ENCODE data around the gene RHBDL1. TPM values are rescaled to one million over a fixed set of nuclear protein-coding genes. Genes with fewer than 3 reads are reported as not detected.

Gene RHBDL1
- total RNA-seq, 1 donor from 2014 or later = 0.24 TPM

GRCh38 chr16:682493-683395 lies 7.3 kb downstream of the RHBDL1 start:
- ChIA-PET POLR2A (interaction anchor here (2.8 to 4.5 kb wide), 2 partner anchors 14 to 46 kb away, joined by 10 to 41 read pairs; partner anchors contain the start of genes METTL26 and RHOT2), CTCF (interaction anchor here (1.2 kb wide), 1 partner anchor 15 kb away, joined by 3 read pairs; the partner anchor contains the start of gene RHOT2)
- Mint-ChIP-seq H3K4me1 (peaks cover 35% of the 10 kb centered on the region), H3K27ac (peak overlapping the region; percentile 61), H3K4me3 (peak overlapping the region; percentile 87), H3K9me3 (no peaks in the 10 kb centered on the region), H3K36me3 (ENCODE audit: low read depth) (peaks cover 36% of the 10 kb centered on the region), H3K27me3 (no peaks in the 10 kb centered on the region)
- intact Hi-C loops (cut with micrococcal nuclease) = no loop called here
- no peak for TF ChIP-seq CTCF (IDR thresholded peaks at IDR 0.05)
- DNase-seq = no peak
- no peak for ATAC-seq (ENCODE audit: low read depth)

- H3K4me3 Mint-ChIP-seq = peak overlapping the region; percentile 87
Observed at GRCh38 chr16:683396-684070, 8.1 kb downstream of the RHBDL1 start.

GRCh38 chr16:684071-684794 lies 8.8 kb downstream of the RHBDL1 start, which contains the start of gene JMJD8:
Gene JMJD8, minus strand, starts transcription at chr16:684334. Its CDS starts 15 bp downstream, at chr16:684319.
- ChIA-PET CTCF (no interaction called here), POLR2A (interaction anchor here (0.7 to 1.2 kb wide), 5 partner anchors 9 to 40 kb away, joined by 3 to 5 read pairs (median 3); partner anchors contain the start of gene RHOT2)
- Mint-ChIP-seq H3K27me3 (no peaks in the 10 kb centered on the region), H3K36me3 (ENCODE audit: low read depth) (peaks cover 36% of the 10 kb centered on the region), H3K4me3 (peak within 1 kb of the TSS; percentile 87), H3K4me1 (peaks cover 38% of the 10 kb centered on the region), H3K27ac (peak within 1 kb of the TSS; percentile 70), H3K9me3 (no peaks in the 10 kb centered on the region)
- ATAC-seq (ENCODE audit: low read depth) (peak; percentile 49), DNase-seq (peak; percentile 98)
- intact Hi-C loops (cut with micrococcal nuclease) = loop anchor here (1.0 to 2.0 kb wide), 4 partner anchors 35 to 157 kb away; partner anchors contain the start of genes ANTKMT, CAPN15, METTL26 and WDR90
- no peak for TF ChIP-seq CTCF (IDR thresholded peaks at IDR 0.05)

More at GRCh38 chr16:683396-684070, 8.1 kb downstream of the RHBDL1 start:
- CTCF ChIA-PET = no interaction called here
- peaks cover 36% of the 10 kb centered on the region for H3K4me1 Mint-ChIP-seq
- TF ChIP-seq CTCF (IDR thresholded peaks at IDR 0.05) = no peak
- H3K36me3 Mint-ChIP-seq (ENCODE audit: low read depth) = peaks cover 36% of the 10 kb centered on the region
- POLR2A ChIA-PET = interaction anchor here (1.0 to 1.2 kb wide), 4 partner anchors 10 to 39 kb away, joined by 3 to 5 read pairs (median 4); partner anchors contain the start of gene RHOT2
- ATAC-seq (ENCODE audit: low read depth) = no peak
- no peaks in the 10 kb centered on the region for H3K9me3 Mint-ChIP-seq
- no peaks in the 10 kb centered on the region for H3K27me3 Mint-ChIP-seq
- peak overlapping the region; percentile 61 for H3K27ac Mint-ChIP-seq
- intact Hi-C loops (cut with micrococcal nuclease) = loop anchor here (1.0 to 2.0 kb wide), 4 partner anchors 34 to 156 kb away; partner anchors contain the start of genes ANTKMT, CAPN15, METTL26 and WDR90
- no peak for DNase-seq

GRCh38 chr16:684961-685696 lies 9.7 kb downstream of the RHBDL1 start:
- DNase-seq (no peak), ATAC-seq (ENCODE audit: low read depth) (no peak)
- Mint-ChIP-seq H3K9me3 (no peaks in the 10 kb centered on the region), H3K36me3 (ENCODE audit: low read depth) (peaks cover 38% of the 10 kb centered on the region), H3K4me3 (no peak overlapping the region), H3K27me3 (no peaks in the 10 kb centered on the region), H3K27ac (no peak overlapping the region), H3K4me1 (peaks cover 45% of the 10 kb centered on the region)
- TF ChIP-seq CTCF (IDR thresholded peaks at IDR 0.05) = no peak
- ChIA-PET CTCF (no interaction called here), POLR2A (interaction anchor here (1.2 kb wide), 1 partner anchor 10 kb away, joined by 3 read pairs; no protein-coding TSS in a partner anchor)
- intact Hi-C loops (cut with micrococcal nuclease) = loop anchor here (1.0 to 2.0 kb wide), 4 partner anchors 36 to 158 kb away; partner anchors contain the start of genes ANTKMT, CAPN15, METTL26 and WDR90

Measured in activated B cell treated with CpG ODN at 0.5 μM for 24 hours (primary cell).